Prostate gland (tissue), 2 donors: ENCODE results near the gene ZNF598. TPM values are rescaled to one million over a fixed set of nuclear protein-coding genes. Genes with fewer than 3 reads are reported as not detected.
"Not testable (repeated sequence)": the region's sequence is repeated elsewhere in the genome, so short reads cannot be mapped to it uniquely, and the experiment has no call there.

Source experiments
- DNase-seq: peaks from one replicate; pipeline ENCODE4 v3.0.0-alpha.2; 2019; ENCODE audit warnings: low spot score
- H3K27ac ChIP-seq, 2 donors: fragments of 200-600 bp; sonication (generic); 2 replicates each; pipeline ENCODE4 v1.5.1; 2017 to 2019
- H3K27me3 ChIP-seq: fragments of 200-600 bp; sonication (generic); replicated peaks from 2 replicates; pipeline ENCODE4 v1.5.1; 2019; ENCODE audit not compliant: insufficient read depth
- H3K36me3 ChIP-seq, 2 donors: fragments of 200-600 bp; sonication (generic); 1 replicate in 1 of 2; 2 replicates in 1 of 2; pipeline versions ENCODE4 v1.5.1 to v1.8.1; 2017 to 2019
- H3K4me1 ChIP-seq: fragments of 200-600 bp; sonication (generic); replicated peaks from 2 replicates; pipeline ENCODE4 v1.5.1; 2019
- H3K4me3 ChIP-seq, 2 donors: fragments of 200-600 bp; sonication (generic); 2 replicates each; pipeline ENCODE4 v1.5.1; 2017 to 2019
- H3K9me3 ChIP-seq: fragments of 200-600 bp; sonication (generic); 2 replicates; pipeline ENCODE4 v1.5.1; 2017
- CTCF ChIP-seq, 4 experiments: fragments of 200-600 bp in 2 of 4; fragments of 450-650 bp in 2 of 4; sonication (generic) in 2 of 4; IDR thresholded peaks; 1 replicate in 3 of 4; 2 replicates in 1 of 4; pipeline ENCODE4 v1.5.1; 2016 to 2019; ENCODE audit warnings: antibody characterized with exemption in 4 of 4, mild to moderate bottlenecking in 2 of 4, moderate library complexity in 2 of 4
- POLR2A ChIP-seq: fragments of 450-650 bp; IDR thresholded peaks from one replicate; pipeline ENCODE4 v1.6.1; 2016; ENCODE audit warnings: antibody characterized with exemption, mild to moderate bottlenecking
- POLR2AphosphoS5 ChIP-seq: sonication (generic); formaldehyde crosslinking; IDR thresholded peaks from one replicate; pipeline ENCODE4 v1.6.1; 2017; ENCODE audit warnings: antibody characterized with exemption
- WGBS: methylation state at CpG from one replicate; pipeline ENCODE4 v1.1.5; 2018; 5-methylcytosine and 5-hydroxymethylcytosine counted together
- intact Hi-C: fragments of 100-400 bp; cut with DNase I; formaldehyde crosslinking; loops from one replicate; pipeline ENCODE4 v1.14.2; 2022
- total RNA-seq, 2 donors: library from RNA; depleted of rRNA; stranded (reverse); fragments of >200 nt; gene quantifications; one replicate each; pipeline ENCODE4 v1.1.0, GENCODE V29; 2016

Gene ZNF598
- total RNA-seq, 2 donors from 2014 or later, result 30.7 to 74.3 TPM

GRCh38 chr16:1961651-1962067, 48.0 kb downstream of the ZNF598 start:
- DNase-seq, result no peak
- Histone ChIP-seq H3K4me1 (peaks cover 8% of the 10 kb centered on the region), H3K27me3 (no peaks in the 10 kb centered on the region), H3K9me3 (no peaks in the 10 kb centered on the region), H3K36me3 (no peaks in the 10 kb centered on the region), H3K4me3 (no peak overlapping the region), H3K27ac (no peak overlapping the region)
- TF ChIP-seq CTCF (IDR thresholded peaks at IDR 0.05), result no peak
- no peak for TF ChIP-seq POLR2A
- intact Hi-C loops, result no loop called here
- 55% methylated on average over 6 of the region's 6 CpGs for WGBS

DNA sequence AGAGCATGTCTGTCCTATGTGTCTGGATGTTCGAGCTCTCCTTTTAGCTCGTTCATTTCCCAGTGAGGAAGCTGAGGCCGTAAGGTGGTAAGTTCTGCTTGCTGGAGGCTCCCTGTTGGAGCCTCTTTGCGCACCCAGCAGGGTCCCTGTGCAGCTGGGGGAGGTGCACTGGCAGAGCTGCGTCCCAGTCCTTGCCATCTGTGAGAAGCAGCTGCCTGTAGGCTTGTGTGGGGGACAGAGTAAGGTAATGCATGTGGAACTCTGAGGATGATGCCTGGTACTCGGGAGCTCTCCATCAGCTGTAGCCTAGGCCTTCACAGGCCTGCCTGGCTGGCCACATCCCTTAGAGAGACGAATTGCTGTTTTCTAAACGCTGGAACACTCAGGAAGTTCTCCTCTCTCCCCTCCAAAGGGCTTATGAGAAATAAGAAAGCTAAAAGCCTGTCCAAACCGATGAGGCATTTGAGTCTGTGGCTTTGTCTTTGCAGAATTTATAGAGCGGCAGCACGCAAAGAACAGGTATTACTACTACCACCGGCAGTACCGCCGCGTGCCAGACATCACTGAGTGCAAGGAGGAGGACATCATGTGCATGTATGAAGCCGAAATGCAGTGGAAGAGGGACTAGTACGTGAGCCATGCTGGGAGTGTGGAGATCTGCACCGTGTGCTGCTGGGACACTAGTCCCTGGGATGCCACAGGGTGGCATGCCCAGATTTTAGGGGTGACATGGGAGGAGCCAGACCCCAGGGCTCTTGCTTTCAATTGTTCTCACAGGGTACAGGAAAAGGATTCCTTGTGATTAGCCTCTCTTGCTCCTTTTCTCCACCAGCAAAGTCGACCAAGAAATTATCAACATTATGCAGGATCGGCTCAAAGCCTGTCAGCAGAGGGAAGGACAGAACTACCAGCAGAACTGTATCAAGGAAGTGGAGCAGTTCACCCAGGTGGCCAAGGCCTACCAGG, 48.7 kb downstream of the ZNF598 start:
- Histone ChIP-seq H3K27ac (no peak overlapping the region), H3K4me3 (no peak overlapping the region), H3K4me1 (peaks cover 7% of the 10 kb centered on the region), H3K36me3 (no peaks in the 10 kb centered on the region), H3K27me3 (no peaks in the 10 kb centered on the region), H3K9me3 (no peaks in the 10 kb centered on the region)
- 37% methylated on average over 20 of the region's 20 CpGs for WGBS
- TF ChIP-seq POLR2AphosphoS5 (no peak), POLR2A (no peak), CTCF (IDR thresholded peaks at IDR 0.05) (no peak)
- no peak for DNase-seq
- intact Hi-C loops, result no loop called here

- H3K36me3 ChIP-seq, result no peaks in the 10 kb centered on the region
- H3K27me3 ChIP-seq, result no peaks in the 10 kb centered on the region
- intact Hi-C loops, result no loop called here
- peak; percentile 86 for DNase-seq
- H3K27ac ChIP-seq, result peak within 1 kb of the TSS; percentile 78 to 86
- peaks cover 3% of the 10 kb centered on the region for H3K4me1 ChIP-seq
- H3K9me3 ChIP-seq, result no peaks in the 10 kb centered on the region
- peak; percentile 82 for TF ChIP-seq POLR2AphosphoS5
- peak; percentile 74 to 93 (median 86) for TF ChIP-seq CTCF (IDR thresholded peaks at IDR 0.05)
- peak; percentile 93 for TF ChIP-seq POLR2A
- H3K4me3 ChIP-seq, result peak within 1 kb of the TSS; percentile 74 to 88
- WGBS, result under 1% methylated on average over 57 of the region's 79 CpGs
These were observed 50.2 kb downstream of the ZNF598 start, which contains the start of gene NDUFB10 for GRCh38 chr16:1959269-1960039. TSS of gene NDUFB10 (plus strand) at chr16:1959538. CDS start at chr16:1959625, 87 bp downstream.

GRCh38 chr16:1958715-1959268, 50.8 kb downstream of the ZNF598 start:
- Histone ChIP-seq H3K36me3 (no peaks in the 10 kb centered on the region), H3K4me3 (peak overlapping the region; percentile 74 to 88), H3K9me3 (no peaks in the 10 kb centered on the region), H3K27ac (peak overlapping the region in 1 of 2 donors; percentile 25), H3K4me1 (peaks cover 3% of the 10 kb centered on the region), H3K27me3 (no peaks in the 10 kb centered on the region)
- WGBS, result 35% methylated on average over 13 of the region's 14 CpGs
- TF ChIP-seq POLR2AphosphoS5, result no peak
- TF ChIP-seq CTCF (IDR thresholded peaks at IDR 0.05), result no peak
- TF ChIP-seq POLR2A, result no peak
- intact Hi-C loops, result no loop called here
- DNase-seq, result no peak

- H3K4me3 ChIP-seq, result not testable (repeated sequence)
- 74% methylated on average over 28 of the region's 30 CpGs for WGBS
These were observed 51.5 kb downstream of the ZNF598 start for GRCh38 chr16:1958143-1958491.

DNA sequence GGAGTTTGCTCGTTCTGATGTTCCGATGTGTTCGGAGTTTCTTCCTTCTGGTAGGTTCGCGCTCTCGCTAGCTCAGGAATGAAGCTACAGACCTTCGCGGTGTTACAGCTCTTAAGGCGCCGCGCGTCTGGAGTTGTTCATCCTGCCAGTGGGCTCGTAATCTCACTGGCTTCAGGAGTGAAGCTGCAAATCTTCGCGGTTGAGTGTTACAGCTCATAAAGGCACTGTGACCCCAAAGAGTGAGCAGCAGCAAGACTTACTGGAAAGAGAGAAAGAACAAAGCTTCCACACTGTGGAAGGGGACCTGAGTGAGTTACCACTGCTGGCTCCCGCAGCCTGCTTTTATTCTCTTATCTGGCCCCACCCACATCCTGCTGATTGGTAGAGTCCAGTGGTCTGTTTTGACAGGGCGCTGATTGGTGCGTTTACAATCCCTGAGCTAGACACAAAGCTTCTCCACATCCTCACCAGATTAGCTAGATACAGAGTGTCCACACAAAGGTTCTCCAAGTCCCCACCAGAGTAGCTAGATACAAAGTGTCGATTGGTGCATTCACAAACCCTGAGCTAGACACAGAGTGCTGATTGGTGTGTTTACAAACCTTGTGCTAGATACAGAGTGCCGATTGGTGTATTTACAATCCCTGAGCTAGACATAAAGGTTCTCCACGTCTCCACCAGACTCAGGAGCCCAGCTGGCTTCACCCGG, 52.0 kb downstream of the ZNF598 start:
- intact Hi-C loops, H3K4me1 ChIP-seq, H3K9me3 ChIP-seq, DNase-seq, H3K27me3 ChIP-seq, H3K36me3 ChIP-seq, H3K27ac ChIP-seq, H3K4me3 ChIP-seq: not testable (repeated sequence)
- WGBS, result 82% methylated on average over 19 of the region's 22 CpGs

More at GRCh38 chr16:1958143-1958491, 51.5 kb downstream of the ZNF598 start:
- H3K36me3 ChIP-seq, DNase-seq, H3K27ac ChIP-seq, H3K27me3 ChIP-seq, intact Hi-C loops, H3K9me3 ChIP-seq, H3K4me1 ChIP-seq: not testable (repeated sequence)
